Neural cell (in vitro differentiated cells): ENCODE measurements around the gene PREX1. TPM values are rescaled to one million over a fixed set of nuclear protein-coding genes. Genes with fewer than 3 reads are reported as not detected.

ENCODE experiments used
- H2AFZ ChIP-seq: fragments of 200-600, 300-800 bp; sonication (generic), shearing (Covaris generic); 2 replicates; pipeline ENCODE4 v1.6.0; 2014; ENCODE audit warnings: low read depth, mild to moderate bottlenecking, antibody characterized with exemption, low read length, moderate library complexity
- H3F3A ChIP-seq: fragments of 200-600 bp; shearing (Covaris generic); 2 replicates; pipeline ENCODE4 v1.6.1; 2016; ENCODE audit warnings: mild to moderate bottlenecking, moderate library complexity, mixed read lengths, antibody characterized with exemption, low read length; ENCODE audit not compliant: insufficient read depth, poor library complexity, severe bottlenecking
- H3K27ac ChIP-seq: fragments of 200-600, 300-800 bp; sonication (generic), shearing (Covaris generic); 2 replicates; pipeline ENCODE4 v1.5.1; 2014; ENCODE audit warnings: mild to moderate bottlenecking, low read length, moderate library complexity
- H3K27me3 ChIP-seq: fragments of 300-800, 200-600 bp; sonication (generic), shearing (Covaris generic); 2 replicates; pipeline ENCODE4 v1.6.0; 2014; ENCODE audit warnings: mild to moderate bottlenecking, low read depth, low read length, moderate library complexity; ENCODE audit not compliant: insufficient read depth
- H3K36me3 ChIP-seq: fragments of 300-800, 200-600 bp; sonication (generic), shearing (Covaris generic); 2 replicates; pipeline ENCODE4 v1.5.1; 2014; ENCODE audit warnings: mild to moderate bottlenecking, antibody characterized with exemption, low read length, moderate library complexity; ENCODE audit not compliant: insufficient read depth
- H3K4me2 ChIP-seq: fragments of 300-800, 200-600 bp; sonication (generic), shearing (Covaris generic); 2 replicates; pipeline ENCODE4 v1.6.0; 2014; ENCODE audit warnings: mild to moderate bottlenecking, low read length
- H3K4me3 ChIP-seq: fragments of 300-800, 200-600 bp; sonication (generic), shearing (Covaris generic); 2 replicates; pipeline ENCODE4 v1.5.1; 2014; ENCODE audit warnings: mild to moderate bottlenecking, low read length, moderate library complexity
- H3K79me2 ChIP-seq: fragments of 200-600 bp; shearing (Covaris generic); replicated peaks from 2 replicates; pipeline ENCODE4 v1.6.0; 2014; ENCODE audit warnings: mild to moderate bottlenecking, low read length, moderate library complexity; ENCODE audit not compliant: insufficient read depth
- H3K9ac ChIP-seq: fragments of 300-800, 200-600 bp; sonication (generic), shearing (Covaris generic); 2 replicates; pipeline ENCODE4 v1.6.1; 2016; ENCODE audit warnings: mild to moderate bottlenecking, low read length, mixed read lengths
- H3K9me2 ChIP-seq: fragments of 200-600 bp; shearing (Covaris generic); 2 replicates; pipeline ENCODE4 v1.6.1; 2016; ENCODE audit warnings: mild to moderate bottlenecking, low read length, mixed read lengths; ENCODE audit not compliant: insufficient read depth
- H3K9me3 ChIP-seq: fragments of 200-600, 300-800 bp; sonication (generic), shearing (Covaris generic); 2 replicates; pipeline ENCODE4 v1.6.1; 2016; ENCODE audit warnings: mild to moderate bottlenecking, mixed run types, low read length, moderate library complexity, mixed read lengths
- H4K20me1 ChIP-seq: fragments of 200-600 bp; shearing (Covaris generic); 2 replicates; pipeline ENCODE4 v1.6.1; 2016; ENCODE audit warnings: mild to moderate bottlenecking, mixed run types; ENCODE audit not compliant: insufficient read depth
- CTCF ChIP-seq: fragments of 450-650 bp; IDR thresholded peaks from 2 replicates; pipeline ENCODE4 v1.5.1; 2014; ENCODE audit warnings: antibody characterized with exemption, mild to moderate bottlenecking, moderate library complexity; ENCODE audit not compliant: poor library complexity, severe bottlenecking
- EP300 ChIP-seq: fragments of 450-650 bp; conservative IDR thresholded peaks from 2 replicates; pipeline ENCODE4 v1.6.1; 2014; ENCODE audit warnings: antibody characterized with exemption, mild to moderate bottlenecking, moderate library complexity; ENCODE audit not compliant: poor library complexity, severe bottlenecking
- EZH2 ChIP-seq: fragments of 200-600, 300-800 bp; shearing (Covaris generic), sonication (generic); IDR thresholded peaks from 2 replicates; pipeline ENCODE4 v1.6.1; 2014; ENCODE audit warnings: antibody characterized with exemption, low read length, borderline replicate concordance, mild to moderate bottlenecking; ENCODE audit not compliant: insufficient read depth, poor library complexity, severe bottlenecking
- MXI1 ChIP-seq: fragments of 450-650 bp; conservative IDR thresholded peaks from 2 replicates; pipeline ENCODE4 v1.6.1; 2014; ENCODE audit warnings: antibody characterized with exemption, mild to moderate bottlenecking; ENCODE audit not compliant: poor library complexity, severe bottlenecking
- POLR2AphosphoS5 ChIP-seq: IDR thresholded peaks from 2 replicates; pipeline ENCODE4 v1.6.1; 2012
- RAD21 ChIP-seq: fragments of 450-650 bp; conservative IDR thresholded peaks from 2 replicates; pipeline ENCODE4 v1.6.1; 2014; ENCODE audit warnings: antibody characterized with exemption, mild to moderate bottlenecking, moderate library complexity
- SMC3 ChIP-seq: fragments of 450-650 bp; conservative IDR thresholded peaks from 2 replicates; pipeline ENCODE4 v1.6.1; 2014; ENCODE audit warnings: antibody characterized with exemption, mild to moderate bottlenecking, moderate library complexity; ENCODE audit not compliant: poor library complexity
- TAF1 ChIP-seq: IDR thresholded peaks from 2 replicates; pipeline ENCODE4 v1.6.1; 2012; ENCODE audit warnings: low read depth
- polyA plus RNA-seq: library from polyadenylated mRNA; depleted of rRNA; stranded (reverse); fragments of >200 nt; gene quantifications from 2 replicates; pipeline ENCODE4 v1.2.3, GENCODE V29; 2014
- TF ChIP-seq, protein P1 (sequence below): IDR thresholded peaks from 2 replicates; pipeline ENCODE4 v1.6.1; 2012; ENCODE audit warnings: borderline replicate concordance

PREX1 gene
- polyA plus RNA-seq, 1 donor from 2014 or later = 0.06 TPM

GRCh38 chr20:48752963-48753362 is 74.8 kb downstream of the PREX1 start:
- Histone ChIP-seq H2AFZ (no peak overlapping the region), H3K9ac (no peak overlapping the region), H4K20me1 (no peaks in the 10 kb centered on the region), H3K79me2 (no peaks in the 10 kb centered on the region), H3K36me3 (no peaks in the 10 kb centered on the region), H3K27me3 (no peaks in the 10 kb centered on the region), H3F3A (no peaks in the 10 kb centered on the region), H3K27ac (no peak overlapping the region), H3K4me3 (no peak overlapping the region), H3K4me2 (no peak overlapping the region), H3K9me3 (no peaks in the 10 kb centered on the region), H3K9me2 (no peaks in the 10 kb centered on the region)
- TF ChIP-seq CTCF (no peak), SMC3 (no peak), MXI1 (no peak), RAD21 (no peak), EZH2 (no peak), EP300 (no peak), TAF1 (no peak)
- TF ChIP-seq, protein P1, sequence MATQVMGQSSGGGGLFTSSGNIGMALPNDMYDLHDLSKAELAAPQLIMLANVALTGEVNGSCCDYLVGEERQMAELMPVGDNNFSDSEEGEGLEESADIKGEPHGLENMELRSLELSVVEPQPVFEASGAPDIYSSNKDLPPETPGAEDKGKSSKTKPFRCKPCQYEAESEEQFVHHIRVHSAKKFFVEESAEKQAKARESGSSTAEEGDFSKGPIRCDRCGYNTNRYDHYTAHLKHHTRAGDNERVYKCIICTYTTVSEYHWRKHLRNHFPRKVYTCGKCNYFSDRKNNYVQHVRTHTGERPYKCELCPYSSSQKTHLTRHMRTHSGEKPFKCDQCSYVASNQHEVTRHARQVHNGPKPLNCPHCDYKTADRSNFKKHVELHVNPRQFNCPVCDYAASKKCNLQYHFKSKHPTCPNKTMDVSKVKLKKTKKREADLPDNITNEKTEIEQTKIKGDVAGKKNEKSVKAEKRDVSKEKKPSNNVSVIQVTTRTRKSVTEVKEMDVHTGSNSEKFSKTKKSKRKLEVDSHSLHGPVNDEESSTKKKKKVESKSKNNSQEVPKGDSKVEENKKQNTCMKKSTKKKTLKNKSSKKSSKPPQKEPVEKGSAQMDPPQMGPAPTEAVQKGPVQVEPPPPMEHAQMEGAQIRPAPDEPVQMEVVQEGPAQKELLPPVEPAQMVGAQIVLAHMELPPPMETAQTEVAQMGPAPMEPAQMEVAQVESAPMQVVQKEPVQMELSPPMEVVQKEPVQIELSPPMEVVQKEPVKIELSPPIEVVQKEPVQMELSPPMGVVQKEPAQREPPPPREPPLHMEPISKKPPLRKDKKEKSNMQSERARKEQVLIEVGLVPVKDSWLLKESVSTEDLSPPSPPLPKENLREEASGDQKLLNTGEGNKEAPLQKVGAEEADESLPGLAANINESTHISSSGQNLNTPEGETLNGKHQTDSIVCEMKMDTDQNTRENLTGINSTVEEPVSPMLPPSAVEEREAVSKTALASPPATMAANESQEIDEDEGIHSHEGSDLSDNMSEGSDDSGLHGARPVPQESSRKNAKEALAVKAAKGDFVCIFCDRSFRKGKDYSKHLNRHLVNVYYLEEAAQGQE = no peak

GRCh38 chr20:48751871-48752270 is 75.9 kb downstream of the PREX1 start:
- no peaks in the 10 kb centered on the region for H3K79me2 ChIP-seq
- no peaks in the 10 kb centered on the region for H3K27me3 ChIP-seq
- H3K9ac ChIP-seq = no peak overlapping the region
- H3K9me2 ChIP-seq = no peaks in the 10 kb centered on the region
- H4K20me1 ChIP-seq = no peaks in the 10 kb centered on the region
- no peak for TF ChIP-seq CTCF
- no peak for TF ChIP-seq EZH2
- no peak for TF ChIP-seq MXI1
- no peak for TF ChIP-seq TAF1
- TF ChIP-seq SMC3 = no peak
- TF ChIP-seq, protein P1 = no peak
- TF ChIP-seq RAD21 = no peak
- TF ChIP-seq POLR2AphosphoS5 = no peak
- no peak overlapping the region for H3K4me3 ChIP-seq
- no peak overlapping the region for H3K27ac ChIP-seq
- no peak overlapping the region for H3K4me2 ChIP-seq
- no peaks in the 10 kb centered on the region for H3K9me3 ChIP-seq
- H3K36me3 ChIP-seq = no peaks in the 10 kb centered on the region
- no peak overlapping the region for H2AFZ ChIP-seq
- H3F3A ChIP-seq = no peaks in the 10 kb centered on the region
